Lower leg skin (tissue), 3 donors: ENCODE data around the gene ELP2.

Source experiments
- CTCF ChIP-seq, 3 donors: fragments of 450-650 bp; IDR thresholded peaks; one replicate each; pipeline ENCODE4 v1.5.1; 2016; ENCODE audit warnings: antibody characterized with exemption in 3 of 3, mild to moderate bottlenecking in 3 of 3, moderate library complexity in 2 of 3
- POLR2A ChIP-seq, 2 donors: fragments of 450-650 bp; IDR thresholded peaks; one replicate each; pipeline ENCODE4 v1.6.1; 2016 to 2017; ENCODE audit warnings: antibody characterized with exemption in 2 of 2, mild to moderate bottlenecking in 1 of 2, moderate library complexity in 1 of 2

- TF ChIP-seq CTCF (IDR thresholded peaks at IDR 0.05) (no peak), POLR2A (IDR thresholded peaks at IDR 0.05) (no peak)
These were observed 32.7 kb upstream of the ELP2 start for GRCh38 chr18:36096955-36097354.
